Measurements from ENCODE around the gene ANKRD49.

Gene ANKRD49

DNA sequence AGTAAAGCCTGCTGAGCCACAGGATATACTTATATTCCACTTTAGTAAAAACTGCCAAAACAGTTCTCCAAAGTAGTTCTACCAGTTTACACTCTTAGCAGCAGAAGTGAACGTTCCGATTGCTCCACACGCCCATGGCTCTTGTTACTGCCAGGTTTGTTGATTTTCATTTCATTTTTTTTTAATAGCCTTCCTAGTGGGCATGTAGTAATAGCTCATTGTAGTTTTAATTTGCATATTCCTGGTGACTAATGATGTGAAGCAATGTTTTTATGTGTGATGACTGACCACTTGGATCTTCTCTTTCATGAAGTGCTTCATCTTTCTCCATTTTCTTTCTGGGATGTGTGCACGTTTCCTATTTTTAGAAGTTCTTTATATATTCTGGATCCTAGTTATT is 13.7 kb downstream of the ANKRD49 start:
- no peak for DNase-seq

DNA sequence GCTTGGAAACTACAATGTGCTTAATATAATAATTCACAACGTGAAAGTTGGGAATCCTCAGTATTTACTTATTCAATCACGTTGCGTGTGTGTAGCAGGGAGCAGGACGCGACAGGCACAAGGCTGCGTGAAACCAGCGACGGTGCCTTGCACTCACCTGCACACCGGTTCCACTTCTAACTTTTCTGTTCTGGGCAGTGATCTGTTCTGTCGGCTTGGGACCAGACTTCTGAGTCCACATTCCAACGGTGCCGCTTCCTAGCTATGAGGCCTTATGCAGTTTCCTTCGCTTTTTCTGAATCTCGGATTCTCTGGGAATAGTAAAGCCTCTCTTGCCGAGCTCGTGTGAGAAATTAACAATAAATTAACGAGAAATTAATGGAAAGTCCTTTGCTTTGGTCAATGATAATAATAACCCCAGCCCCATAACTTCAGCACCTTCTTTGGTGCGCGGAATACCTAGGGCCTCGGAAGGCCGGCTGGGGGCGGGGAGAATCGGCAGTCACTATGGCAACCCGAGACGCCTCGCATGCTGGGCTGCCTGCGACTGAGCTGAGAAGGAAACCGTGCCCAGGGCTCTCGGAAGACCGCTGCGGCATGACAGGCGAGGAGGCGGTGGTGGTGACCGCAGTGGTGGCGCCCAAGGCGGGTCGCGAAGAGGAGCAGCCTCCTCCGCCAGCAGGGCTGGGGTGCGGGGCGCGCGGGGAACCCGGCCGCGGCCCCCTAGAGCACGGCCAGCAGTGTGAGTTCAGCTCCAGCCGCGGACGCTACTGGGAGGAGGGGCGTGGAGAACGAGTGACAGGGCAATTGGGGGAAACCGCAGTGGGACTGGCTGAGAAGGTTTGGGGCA is 18.4 kb downstream of the ANKRD49 start, which contains the start of gene C11orf97:
C11orf97 (plus strand) TSS at position 530 of the 850 bp plus-strand sequence; CDS start at position 598, 68 bp downstream.
- DNase-seq: peak; percentile 51

DNA sequence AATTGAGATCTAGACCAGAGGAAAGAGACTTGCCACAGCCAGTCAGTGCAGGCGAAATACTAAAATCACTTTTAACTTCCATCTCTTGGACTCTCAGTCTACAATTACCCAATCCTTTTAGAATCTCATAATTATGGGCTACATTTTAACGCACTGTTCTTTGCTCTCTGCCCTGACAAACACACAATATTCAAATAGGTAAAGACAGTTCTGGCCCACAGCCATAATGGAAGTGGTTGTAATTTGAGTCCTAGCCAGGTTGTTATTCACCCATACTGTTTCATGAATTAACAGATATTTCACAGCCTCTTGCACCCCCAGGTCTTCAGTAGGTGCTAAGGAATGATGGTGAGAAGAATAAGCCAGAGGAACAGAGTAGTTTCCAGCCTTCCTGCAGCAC is 19.3 kb downstream of the ANKRD49 start:
- no peak for DNase-seq

DNA sequence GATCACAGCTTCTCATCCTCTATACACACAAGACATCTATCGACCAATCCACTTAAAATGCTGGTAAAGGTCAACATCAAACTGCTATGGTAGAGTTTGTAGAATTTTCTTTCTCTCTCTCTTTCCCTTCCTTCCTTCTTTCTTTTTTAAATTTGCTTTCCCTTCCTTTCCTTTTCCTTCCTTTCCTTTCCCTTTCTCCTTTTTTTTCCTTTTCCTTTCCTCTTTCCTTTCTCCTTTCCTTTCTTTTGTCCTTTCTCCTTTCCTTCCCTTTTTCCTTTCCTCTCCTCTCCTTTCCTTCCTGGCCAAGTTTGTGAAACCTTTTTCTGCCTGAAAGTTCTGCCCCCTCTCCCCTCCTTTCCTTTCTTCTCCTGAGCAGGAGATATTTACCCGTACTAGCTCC is 21.6 kb downstream of the ANKRD49 start:
- DNase-seq: no peak

DNA sequence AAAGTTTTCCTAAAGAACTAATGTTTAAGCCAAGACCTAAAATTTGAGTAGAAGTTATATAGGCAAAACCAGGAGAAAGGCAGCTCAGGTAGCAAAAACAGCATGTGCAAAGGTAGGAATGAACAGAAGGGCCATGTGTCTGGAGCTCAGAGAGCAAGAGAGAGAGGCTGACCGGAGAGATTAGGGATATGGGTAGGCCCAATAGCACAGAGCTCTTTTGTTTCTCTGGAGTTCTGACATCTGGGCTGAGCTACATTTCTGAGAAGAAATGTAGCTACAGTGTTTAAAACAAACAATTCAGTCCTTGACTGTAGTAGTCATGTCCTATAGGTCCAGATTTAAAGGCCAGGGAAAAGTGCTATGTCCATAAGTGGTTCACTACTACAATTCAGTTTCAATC is 22.9 kb downstream of the ANKRD49 start:
- DNase-seq: no peak

DNA sequence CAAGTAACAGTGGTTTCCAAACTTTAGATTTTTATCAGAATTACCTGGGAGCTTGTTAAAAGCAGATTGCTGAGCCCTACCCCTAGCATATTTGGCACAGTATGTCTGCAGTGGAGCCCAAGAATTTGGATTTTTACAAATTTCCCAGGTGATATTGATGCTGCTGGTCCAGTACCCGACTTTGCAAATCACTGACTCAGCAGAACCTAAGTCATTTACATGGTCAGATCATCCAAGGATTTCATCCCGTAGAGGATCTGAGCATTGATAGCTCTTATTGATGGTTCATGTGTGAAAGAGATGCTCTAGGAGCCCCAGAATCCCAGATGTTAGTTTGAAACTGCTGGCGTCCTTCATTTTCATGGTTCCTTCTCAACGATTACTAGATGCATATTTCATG is 24.5 kb downstream of the ANKRD49 start:
- DNase-seq: no peak

DNA sequence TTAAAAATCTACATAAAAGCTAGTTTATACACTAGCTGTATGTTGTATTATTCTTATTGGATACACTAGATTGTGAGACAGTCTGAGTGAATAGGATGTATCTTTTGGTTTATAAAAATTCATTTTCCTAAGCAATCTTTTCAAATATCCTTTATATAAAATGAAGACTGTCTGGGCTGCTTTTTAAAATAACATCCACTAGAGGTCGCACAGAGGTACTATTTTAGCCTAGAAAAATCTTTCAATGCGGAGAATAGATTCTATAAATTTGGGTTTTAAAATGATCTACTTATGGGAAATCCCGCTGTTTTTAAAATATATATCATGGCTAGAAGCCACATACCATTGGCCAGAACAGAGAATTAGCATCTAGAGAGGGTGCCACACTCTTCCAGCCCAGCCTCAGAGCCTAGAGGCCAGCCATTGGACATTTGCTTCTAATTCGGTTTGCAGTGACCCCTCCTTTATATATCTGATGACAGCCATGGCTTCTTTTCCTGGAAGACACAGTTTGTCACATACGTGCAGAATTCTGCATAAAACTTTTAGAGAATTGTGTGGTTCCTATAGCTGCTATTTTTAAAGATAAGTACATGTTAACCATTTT is 25.8 kb downstream of the ANKRD49 start:
- peak; percentile 30 for DNase-seq

DNA sequence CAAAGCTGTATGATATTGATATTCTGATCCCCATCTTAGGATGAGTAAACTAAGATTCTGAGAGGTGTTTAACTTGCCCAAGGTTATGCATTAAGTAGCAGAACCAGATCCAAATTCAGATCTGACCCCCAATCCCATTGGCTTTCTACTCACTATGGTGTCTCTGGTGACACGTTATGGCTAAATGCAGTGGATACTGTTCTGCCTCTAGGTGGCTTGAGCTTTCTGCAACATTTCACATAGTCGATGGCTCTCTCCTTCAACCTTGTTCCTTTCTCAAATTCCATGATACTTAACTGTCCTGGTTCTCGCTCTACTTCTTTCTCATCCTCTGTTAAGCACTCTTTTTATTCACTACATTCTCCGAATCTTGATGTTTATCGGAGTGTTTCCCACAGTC is 27.9 kb downstream of the ANKRD49 start:
- DNase-seq: no peak

DNA sequence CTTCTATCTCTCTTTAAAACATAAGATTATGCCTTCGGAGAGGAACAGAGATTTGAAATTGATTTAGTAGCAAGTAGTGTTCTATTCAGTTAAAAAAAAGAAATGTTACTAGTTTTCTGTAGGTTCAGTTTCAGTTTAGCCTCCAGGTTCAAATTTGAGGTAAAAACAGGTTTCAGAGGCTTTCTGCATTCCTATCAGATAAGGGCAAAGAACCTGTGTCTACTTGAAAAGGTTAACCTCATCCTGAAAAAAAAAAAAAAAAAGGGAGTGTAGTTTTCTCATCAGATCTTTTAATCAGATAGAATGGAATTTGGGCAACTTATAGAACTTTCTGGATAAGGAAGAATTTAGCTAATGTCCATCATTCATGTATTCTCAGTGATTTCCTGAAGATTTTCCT is 30.6 kb downstream of the ANKRD49 start:
- DNase-seq: no peak

DNA sequence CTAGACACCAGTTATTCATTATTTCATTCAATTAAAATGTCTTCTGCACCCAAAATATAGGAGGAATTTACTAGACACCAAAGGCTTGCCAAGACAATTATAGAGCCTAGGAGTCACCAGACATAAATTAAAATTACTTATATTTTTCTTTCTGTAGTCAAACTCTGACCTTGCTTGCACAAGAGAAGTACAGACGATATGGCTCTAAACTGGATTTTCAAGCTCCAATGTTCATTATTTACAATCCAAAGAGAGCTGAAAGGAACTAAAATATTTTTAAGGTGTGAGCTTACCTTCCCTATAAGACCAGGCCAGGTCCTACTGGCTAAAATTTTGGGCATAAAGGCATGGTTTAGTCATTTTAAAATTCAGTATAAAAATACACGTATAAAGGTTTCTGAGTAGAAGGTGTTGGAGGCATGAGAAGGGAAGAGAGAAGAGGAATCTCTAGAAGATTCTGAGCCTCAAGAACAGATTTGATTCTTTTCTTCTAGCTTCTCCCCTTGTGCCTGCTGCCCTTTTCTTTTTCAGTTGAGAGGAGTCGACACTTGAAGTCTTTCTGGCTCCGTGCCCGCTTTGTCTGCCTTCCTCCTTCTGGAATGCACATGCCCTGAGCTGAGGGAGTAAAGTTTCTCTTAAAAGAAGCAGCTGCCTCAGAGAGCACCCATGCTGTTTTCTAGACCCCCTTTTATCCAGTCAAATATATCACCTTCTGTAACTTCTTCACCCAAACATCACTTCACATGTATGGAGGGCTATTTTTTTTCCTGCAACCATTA is 32.0 kb downstream of the ANKRD49 start:
- peak; percentile 86 for DNase-seq

DNA sequence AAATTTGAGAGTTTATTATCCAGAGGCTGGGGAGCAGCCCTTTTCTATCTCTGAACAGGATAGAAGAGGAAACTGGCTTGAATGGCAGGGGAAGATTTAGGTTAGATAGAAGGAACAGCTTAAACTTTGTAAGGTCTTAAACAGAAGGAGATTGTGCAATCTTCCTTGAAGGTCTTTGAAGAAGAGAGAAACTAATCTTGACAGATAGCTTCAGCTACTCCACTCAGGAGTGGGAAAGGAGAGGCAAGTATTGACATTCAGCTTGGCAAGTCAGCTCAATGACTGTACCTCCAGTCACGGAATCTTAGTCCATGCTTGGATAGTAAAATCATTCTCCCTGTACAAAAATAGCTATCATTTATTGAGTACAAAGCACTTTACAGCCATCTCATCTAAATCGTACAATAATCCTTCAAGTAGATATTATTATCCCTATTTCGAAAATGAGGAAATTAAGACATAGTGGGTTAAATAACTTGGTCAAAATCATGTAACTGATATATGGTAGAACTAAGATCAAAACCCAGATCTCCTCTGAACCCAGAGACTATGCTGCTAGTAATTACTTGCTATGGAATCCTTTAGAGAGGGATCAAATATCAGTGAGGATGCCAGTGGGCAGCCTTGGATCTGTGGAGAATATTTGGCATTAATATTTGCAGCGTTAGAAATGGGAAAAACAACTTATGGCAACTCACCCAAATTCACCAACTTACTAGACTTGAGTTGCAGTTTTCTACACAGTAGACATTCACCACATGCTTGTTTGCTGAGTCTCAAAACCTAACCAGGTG is 33.1 kb downstream of the ANKRD49 start:
- DNase-seq: no peak

DNA sequence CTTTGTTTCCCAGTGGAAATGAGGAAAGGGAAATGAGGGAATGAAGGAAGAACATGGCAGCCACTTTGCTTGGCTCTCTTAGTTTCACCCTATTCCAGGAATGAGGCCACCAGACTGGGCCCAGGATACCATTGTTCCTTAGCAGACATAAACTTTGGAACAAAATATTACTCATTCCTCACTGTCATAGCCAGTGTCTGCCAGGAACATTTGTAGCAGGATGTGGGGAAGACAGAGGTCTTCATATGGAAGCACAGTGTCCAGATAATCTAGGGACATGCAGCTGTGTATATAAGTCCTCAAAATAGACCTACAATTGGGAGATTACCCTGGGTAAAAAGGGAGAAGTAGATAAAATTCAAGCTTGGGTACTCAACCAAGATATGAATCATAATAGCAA is 34.8 kb downstream of the ANKRD49 start:
- no peak for DNase-seq

DNA sequence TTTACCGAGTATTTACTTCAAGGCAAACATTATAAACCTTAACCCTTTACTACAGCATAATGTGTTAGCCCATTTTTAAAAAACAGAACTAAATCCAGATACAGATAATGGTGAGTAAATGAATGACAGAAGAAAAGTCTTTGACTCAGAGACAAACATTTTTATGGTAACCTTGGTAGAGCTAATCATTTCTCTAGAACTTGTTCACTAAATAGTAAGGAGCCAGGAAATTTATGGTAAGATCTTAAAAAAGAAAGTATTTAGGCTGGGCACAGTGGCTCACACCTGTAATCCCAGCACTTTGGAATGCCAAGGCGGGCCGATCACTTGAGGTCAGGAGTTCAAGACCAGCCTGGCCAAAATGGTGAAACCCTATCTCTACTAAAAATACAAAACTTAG is 38.4 kb downstream of the ANKRD49 start:
- DNase-seq: no peak

DNA sequence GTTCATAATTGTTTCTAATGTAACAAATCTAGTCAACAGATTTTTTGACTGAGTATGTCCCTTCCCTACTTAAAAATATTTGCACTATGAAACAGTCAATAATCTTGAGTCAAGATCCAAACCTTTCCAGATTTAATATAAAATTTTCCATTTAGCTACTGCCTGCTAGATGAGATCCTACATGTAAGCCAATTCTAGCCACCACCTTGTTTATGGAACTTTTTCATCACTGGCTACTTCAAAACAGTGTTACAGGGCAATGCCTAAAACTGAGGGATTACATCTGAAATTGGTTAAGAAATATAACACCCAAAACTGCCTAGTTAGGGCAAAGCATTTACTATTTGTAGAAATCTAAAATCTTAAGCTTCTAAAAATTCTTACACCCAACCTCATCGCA is 39.4 kb downstream of the ANKRD49 start:
- no peak for DNase-seq

DNA sequence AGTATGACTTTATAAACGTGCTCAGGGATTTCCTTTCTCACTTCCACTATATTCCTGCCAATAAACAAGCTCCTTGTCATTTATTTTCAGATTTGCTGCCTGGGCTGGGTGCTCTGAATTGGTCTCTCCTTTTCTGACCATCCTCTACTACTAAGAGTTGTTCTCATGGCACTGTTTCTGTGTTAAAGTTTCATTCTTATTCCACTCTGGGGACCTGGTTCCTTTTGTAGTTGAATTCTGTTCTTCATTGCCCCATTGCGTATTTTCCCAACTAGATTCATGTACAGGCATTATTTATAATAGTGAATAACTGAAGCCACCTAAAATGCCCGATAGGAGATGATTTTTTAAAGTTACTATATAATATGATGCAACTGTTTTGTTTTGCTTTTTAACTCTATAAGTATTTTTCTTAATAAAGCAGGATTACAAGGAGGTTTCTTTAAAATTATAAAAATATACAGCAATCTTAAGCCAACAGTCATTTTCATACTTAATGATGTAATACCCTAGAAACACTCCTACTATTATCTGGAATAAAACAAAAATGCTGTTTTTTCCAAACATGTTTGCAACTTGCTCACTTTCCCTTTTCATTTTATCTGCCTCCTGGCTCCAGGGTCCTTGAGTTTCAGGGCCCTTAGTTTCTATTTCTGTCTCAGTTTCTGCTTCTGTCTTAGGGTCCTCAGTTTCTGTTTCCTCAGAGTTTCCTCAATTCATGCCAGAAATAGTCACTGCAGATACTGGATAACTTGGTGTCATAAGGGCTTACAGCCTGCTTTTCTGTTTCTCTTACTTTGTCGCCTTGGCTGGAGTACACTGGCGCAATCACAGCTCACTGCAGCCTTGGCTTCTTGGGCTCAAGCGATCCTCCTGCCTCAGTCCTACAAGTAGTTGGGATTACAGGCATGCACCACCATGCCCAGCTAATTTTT is 40.2 kb downstream of the ANKRD49 start:
- no peak for DNase-seq

DNA sequence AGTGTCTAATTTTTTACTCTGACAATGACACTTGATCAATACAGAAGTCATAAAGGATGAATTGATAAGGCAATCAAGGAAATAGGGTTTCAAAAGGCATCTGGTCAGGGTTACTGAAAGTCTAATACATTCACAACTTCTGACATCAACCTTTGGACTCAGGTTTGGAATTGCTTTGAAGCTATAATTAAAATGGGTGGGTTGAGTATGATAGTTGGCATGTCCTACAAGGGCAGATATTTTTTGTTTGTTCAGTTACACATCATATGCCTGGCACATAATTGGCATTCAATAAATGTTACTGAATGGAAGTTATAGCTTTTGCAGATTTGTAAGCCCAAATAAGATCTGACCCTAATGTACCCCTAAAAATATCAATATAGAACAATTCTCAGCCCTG is 42.6 kb downstream of the ANKRD49 start:
- no peak for DNase-seq

DNA sequence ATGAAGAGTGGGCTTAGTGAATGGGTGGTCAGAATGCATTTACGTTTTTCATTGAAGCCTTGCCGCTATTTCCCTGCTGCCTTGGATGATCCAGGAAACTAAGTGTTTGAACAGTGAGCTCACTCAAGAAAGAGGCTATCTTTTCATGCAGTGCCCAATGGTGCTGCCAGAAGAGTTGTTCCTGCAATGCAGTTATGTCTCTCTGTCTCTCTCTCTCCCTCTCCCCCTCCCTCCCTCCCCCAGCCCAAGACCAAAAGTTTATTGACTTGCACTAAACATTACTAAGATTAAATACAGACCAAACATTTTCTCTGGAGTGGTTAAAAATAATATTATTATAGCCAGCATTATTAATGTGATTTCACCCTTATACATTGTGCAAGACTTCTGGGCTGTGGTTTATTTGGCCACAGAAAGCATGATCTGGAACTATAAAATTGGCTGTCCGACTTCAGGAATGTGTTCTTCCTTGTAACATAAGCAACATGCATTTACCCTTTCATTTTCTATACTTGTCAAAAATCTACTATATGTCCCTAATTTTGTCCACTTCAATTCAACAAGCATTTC is 43.3 kb downstream of the ANKRD49 start:
- DNase-seq: peak; percentile 70

DNA sequence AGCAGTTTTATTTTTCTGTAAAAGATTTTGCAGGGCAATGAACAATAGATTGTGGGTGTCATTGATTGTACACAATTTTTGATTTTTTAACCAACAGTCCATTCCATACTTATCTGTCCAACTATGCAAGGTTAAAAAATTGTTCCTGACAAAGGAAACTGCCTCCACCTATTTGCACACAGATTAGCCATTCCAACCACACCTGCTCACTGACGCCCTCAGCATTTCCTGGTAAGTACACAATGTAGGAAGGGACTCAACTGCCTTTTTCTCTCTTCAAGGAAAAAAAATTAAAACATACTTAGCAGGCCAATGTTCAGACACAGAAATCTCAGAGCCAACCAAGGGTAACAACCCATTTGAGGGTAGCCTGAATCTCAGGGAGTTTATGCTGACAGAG is 45.6 kb downstream of the ANKRD49 start:
- DNase-seq: no peak

DNA sequence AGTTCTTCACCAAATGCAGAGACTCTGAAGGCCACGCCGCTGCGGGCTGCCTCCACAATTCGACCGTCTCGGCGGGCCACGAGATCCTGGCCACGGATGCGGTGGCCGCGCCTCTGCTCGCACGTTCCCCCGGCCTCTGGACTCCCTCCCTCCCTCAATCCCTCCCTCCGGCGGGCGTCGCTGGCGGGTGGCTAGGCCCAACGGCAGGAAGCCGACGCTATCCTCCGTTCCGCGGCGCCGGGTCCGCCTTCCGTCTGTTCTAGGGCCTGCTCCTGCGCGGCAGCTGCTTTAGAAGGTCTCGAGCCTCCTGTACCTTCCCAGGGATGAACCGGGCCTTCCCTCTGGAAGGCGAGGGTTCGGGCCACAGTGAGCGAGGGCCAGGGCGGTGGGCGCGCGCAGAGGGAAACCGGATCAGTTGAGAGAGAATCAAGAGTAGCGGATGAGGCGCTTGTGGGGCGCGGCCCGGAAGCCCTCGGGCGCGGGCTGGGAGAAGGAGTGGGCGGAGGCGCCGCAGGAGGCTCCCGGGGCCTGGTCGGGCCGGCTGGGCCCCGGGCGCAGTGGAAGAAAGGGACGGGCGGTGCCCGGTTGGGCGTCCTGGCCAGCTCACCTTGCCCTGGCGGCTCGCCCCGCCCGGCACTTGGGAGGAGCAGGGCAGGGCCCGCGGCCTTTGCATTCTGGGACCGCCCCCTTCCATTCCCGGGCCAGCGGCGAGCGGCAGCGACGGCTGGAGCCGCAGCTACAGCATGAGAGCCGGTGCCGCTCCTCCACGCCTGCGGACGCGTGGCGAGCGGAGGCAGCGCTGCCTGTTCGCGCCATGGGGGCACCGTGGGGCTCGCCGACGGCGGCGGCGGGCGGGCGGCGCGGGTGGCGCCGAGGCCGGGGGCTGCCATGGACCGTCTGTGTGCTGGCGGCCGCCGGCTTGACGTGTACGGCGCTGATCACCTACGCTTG is 50.2 kb downstream of the ANKRD49 start, which contains the start of gene FUT4:
FUT4 (plus strand) TSS at position 227 of the 951 bp plus-strand sequence; CDS start at position 440, 213 bp downstream.
- peak; percentile 88 for DNase-seq

All from fibroblast of skin of right biceps (primary cell).